CD1c-positive myeloid dendritic cell (primary cell): ENCODE results near the gene SLC41A2.
A peak's percentile ranks its signal among the peaks of the same experiment; 100 is the strongest.
"Not testable (repeated sequence)": the region's sequence is repeated elsewhere in the genome, so short reads cannot be mapped to it uniquely, and the experiment has no call there.

Source experiments
- DNase-seq: peaks from one replicate; pipeline ENCODE4 v3.0.0-alpha.2; 2016; ENCODE audit errors: extremely low spot score

Gene SLC41A2

GRCh38 chr12:104964167-104964855 lies 6.2 kb upstream of the SLC41A2 start:
- DNase-seq: no peak

DNA sequence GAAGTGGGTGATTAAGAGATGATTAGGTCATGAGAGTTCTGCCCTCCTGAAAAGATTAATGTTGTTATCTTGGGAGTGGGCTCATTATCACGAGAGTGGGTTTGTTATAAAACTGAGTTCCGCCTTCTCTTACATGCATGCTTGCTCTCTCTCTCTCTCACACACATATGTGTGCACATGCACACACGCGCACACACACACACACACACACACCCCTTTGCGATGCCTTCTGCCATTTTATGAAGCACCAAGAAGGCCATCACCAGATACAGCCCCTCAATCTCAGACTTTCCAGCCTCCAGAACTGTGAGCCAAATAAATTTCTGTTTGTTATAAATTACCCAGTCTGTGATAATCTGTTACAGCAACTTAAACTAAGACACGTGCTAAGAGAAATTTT lies 5.7 kb upstream of the SLC41A2 start:
- DNase-seq: no peak

DNA sequence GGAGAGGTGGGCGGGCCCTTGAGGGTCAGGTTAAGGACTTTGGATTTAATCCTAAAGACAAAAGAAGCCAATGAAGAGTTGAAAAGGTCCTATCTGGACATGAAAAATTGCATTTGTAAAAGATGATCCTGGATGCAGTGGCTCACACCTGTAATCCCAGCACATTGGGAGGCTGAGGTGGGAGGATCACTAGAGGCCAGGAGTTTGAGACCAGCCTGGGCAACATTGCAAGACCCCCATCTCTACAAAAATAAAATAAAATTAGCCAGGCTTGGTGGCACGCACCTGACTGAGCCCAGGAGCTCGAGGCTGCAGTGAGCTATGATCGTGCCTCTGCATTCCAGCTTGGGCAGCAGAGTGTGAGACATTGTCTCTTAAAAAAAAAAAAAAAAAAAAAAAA lies 2.4 kb upstream of the SLC41A2 start:
- no peak for DNase-seq

GRCh38 chr12:104959335-104959841 lies 1.3 kb upstream of the SLC41A2 start:
- DNase-seq: peak; percentile 50

DNA sequence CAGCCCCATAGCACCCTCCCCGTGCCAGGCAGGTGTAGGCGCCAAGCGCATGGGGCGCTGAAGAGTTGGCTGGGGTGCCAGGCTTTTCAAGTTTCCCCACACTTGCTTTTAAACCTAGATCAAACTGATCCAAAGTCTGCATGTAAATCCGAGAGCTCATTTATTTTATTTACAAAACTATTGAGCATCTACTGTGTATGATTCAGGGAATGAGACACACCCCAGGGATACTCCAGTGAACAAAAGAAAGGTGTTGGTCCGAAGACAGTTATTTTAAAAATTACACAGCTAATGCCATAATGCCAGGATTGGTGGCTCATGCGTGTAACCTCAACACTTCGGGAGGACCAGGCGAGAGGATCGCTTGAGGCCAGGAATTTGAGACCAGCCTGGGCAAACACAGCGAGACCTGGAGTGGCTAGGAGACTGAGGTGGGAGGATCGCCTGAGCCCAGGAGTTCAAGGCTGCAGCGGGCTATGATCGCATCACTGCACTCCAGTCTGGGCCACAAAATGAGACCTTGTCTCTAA lies 780 bp upstream of the SLC41A2 start:
- no peak for DNase-seq

- peak; percentile 55 for DNase-seq
These were observed 430 bp downstream of the SLC41A2 start for GRCh38 chr12:104957719-104958000.

DNA sequence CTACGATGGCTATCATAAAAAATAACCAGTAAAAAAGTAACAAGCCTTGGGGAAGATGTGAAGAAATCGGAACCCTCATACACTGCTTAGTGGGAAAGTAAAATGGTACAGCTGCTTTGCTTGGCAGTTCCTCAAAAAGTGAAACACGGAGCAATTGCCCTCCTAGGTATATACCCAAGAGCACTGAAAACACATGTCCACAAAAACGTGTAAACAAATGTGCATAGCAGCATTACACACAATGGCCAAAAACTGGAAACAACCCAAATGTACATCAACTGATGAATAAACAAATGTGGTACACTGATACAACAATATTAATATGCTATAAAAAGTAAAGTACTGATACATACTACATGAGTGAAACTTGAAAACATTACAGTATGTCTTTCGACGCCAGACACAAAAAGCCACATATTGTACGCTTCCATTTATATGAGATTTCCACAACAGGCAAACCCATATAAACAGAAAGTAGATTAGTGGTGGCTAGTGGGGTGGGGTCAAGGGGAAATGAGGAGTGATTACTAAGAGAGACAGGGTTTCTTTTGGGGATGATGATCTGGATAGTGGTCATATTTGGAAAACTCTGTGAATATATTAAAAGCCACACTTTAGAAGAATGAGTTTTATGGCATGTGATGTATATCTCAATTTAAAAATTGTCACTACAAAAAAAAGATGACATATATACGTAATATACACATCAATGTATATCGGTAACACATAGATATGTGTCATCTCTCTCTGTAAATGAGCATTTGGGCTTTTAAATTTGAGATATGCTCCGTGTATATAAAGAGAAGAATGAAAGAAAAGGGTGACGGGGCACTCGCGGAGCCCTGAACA lies 996 bp downstream of the SLC41A2 start:
- DNase-seq: peak; percentile 7

DNA sequence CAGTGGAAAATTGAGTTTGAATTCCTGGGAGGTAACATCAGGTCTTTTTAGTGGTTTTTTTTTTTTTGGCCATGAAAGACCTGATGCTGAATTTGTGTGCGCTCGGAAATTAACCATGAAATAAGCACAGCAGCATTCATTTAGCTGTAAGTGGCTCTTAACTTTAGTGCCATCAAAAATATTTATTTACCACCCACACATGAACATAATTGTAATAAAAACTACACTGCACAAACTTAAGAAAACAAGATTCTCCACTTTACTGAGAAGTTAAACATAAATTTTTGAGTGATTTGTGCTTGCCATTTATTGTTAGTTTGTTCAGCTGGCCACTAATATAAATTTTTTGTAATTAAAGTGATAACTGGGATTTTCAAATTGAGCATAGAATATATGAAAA lies 2.4 kb downstream of the SLC41A2 start:
- no peak for DNase-seq

DNA sequence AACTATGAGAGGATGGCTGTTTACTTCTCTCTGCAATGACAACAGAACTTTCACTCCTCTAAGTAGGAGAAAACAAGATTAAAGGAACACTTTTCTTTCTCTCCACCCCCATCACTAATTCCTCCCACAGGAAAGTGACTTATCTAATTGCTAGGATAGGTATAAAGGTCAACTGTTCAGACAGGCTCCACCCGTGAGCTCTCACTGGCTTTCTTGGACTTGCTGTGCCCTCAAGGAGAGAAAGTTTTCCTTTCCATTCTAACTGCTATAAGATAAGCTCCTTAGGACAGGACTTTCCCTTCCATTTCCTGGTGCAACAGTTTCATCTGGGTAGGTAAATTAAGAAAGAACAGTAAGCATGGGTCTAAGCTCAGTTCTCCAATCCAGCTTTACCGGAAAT lies 4.8 kb downstream of the SLC41A2 start:
- no peak for DNase-seq

DNA sequence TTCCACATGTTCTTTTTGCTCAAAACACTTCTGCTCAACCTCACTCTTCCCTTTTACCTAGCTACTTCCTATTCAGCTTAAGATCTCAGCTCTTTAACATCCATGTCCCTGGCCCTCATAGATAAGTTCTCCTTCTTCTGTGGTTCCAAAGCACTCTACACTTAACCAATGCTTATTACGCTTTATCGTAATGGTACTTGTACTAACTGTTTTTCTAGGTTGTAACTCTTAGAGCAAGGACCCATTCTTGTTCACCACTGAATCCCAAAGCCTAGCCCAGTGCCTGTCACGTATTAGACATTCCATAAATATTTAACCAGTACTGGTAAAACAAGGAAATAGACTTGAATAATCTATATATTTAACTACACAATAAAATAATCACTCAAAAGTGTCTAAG lies 5.3 kb downstream of the SLC41A2 start:
- DNase-seq: no peak

GRCh38 chr12:104951759-104952509 lies 6.2 kb downstream of the SLC41A2 start:
- no peak for DNase-seq

GRCh38 chr12:104948716-104949115 lies 9.4 kb downstream of the SLC41A2 start:
- DNase-seq: not testable (repeated sequence)

DNA sequence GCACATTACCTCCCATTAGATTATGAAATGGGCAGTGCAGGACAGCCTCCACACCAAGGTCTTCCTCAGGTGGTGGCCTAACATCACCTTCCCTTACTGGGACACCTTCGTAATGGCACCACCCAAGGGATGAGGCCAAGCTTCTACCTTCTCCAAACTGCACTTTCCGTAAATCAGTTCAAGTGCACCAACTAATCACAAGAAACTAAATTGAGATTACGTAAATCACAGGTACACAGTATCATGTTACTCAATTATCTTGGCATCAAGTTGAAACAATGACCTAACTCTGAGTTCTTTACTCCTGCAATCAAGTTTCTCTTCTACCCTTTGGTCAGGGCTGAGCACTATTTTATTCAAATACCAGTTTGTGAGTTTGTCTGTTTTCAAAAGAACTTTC lies 13.8 kb downstream of the SLC41A2 start:
- no peak for DNase-seq

- not testable (repeated sequence) for DNase-seq
These were observed 14.7 kb downstream of the SLC41A2 start for GRCh38 chr12:104943401-104943800.

DNA sequence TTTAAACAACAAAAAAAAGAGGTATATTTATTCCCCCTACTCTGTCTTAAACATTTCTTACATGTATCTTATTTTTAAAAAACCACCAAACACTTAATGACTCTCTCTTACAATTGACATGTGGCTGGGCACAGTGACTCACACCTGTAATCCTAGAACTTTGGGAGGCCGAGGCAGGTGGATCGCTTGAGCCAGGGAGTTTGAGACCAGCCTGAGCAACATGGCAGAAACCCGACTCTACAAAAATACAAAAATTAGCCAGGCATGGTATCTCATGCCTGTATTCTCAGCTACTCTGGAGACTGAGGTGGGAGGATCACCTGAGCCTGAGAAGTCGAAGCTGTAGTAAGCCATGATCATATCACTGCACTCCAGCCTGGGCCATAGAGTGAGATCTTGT lies 16.0 kb downstream of the SLC41A2 start:
- DNase-seq: no peak

DNA sequence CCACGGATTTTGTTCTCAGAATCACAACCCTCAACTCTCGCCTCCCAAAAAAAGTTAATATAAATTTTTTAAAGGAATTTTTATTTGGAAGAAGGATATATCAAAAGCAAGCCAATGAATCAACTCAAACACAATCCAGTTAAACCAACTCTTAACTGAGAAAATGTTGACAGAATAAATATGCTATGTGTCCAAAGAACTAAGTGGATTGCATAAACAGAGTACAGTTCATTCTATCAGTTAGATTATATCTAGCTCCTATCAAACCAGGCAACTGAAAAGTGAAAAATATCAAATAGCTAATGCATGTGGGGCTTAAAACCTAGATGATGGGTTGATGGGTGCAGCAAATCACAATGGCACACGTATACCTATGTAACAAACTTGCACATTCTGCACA lies 16.6 kb downstream of the SLC41A2 start:
- DNase-seq: no peak

GRCh38 chr12:104939089-104939488 lies 19.0 kb downstream of the SLC41A2 start:
- DNase-seq: no peak

DNA sequence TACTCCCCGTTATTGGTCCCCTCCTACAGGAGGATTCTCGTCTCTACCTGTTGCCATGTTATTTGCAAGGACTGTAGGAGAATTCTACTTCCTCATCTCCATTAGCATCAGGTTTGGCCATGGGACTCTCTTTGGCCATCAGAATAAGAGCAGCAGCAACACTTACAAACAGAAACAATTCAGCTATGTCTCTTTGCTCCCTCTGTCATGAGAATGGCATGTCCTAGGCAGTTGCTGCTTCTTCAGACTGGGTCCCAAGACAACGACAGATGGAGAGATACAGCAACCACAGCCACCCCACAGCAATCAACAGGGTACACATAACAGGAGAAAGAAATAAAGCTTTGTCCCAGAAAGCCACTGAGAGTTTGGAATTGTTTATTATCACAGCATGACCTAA lies 19.7 kb downstream of the SLC41A2 start:
- no peak for DNase-seq

GRCh38 chr12:104935886-104936285 lies 22.2 kb downstream of the SLC41A2 start:
- DNase-seq: no peak

- DNase-seq: no peak
These were observed 24.3 kb downstream of the SLC41A2 start for GRCh38 chr12:104933778-104934177.

DNA sequence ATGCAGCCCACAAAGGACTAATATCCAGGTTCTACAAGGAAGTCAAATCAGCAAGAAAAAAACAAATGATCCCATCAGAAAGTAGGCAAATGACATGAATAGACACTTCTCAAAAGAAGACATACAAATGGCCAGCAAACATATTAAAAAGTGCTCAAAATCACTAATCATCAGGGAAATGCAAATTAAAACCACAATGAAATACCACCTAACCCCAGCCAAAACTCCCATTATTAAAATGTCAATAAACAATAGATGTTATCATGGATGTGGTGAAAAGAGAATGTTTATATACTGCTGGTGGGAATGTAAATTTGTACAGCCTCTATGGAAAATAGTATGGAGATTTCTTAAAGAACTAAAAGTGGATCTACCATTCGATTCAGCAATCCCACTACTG lies 25.0 kb downstream of the SLC41A2 start:
- DNase-seq: no peak
